Putamen (tissue), 1 donor: ENCODE measurements around the gene CMTM2.
"Not testable (repeated sequence)": the region's sequence is repeated elsewhere in the genome, so short reads cannot be mapped to it uniquely, and the experiment has no call there.

Experiments
- DNase-seq: peaks from one replicate; pipeline ENCODE4 v3.0.0-alpha.2; 2016; ENCODE audit warnings: low spot score

The CMTM2 gene

GRCh38 chr16:66553223-66553622 is 26.0 kb upstream of the CMTM2 start:
- DNase-seq = no peak

DNA sequence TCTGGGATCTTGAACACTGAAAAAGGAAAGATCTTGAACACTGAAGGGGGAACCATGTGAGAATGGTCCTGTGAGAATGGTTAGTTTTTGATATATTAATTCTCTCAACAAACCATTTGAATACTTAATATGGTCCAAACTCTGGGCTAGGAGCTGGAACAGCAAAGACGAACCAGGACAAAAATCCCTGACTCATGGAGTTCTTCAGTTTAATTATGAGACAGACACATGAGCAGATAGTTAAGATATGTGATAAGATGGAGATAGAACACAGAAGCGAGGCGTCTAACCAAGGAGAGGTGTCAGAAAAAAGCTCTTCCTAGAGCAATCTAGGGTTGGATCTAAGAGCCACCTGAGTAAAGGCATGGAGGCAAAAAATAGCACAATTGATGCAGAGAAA is 25.2 kb upstream of the CMTM2 start:
- no peak for DNase-seq

- DNase-seq = no peak
Observed at GRCh38 chr16:66554495-66554894, 24.8 kb upstream of the CMTM2 start.

DNA sequence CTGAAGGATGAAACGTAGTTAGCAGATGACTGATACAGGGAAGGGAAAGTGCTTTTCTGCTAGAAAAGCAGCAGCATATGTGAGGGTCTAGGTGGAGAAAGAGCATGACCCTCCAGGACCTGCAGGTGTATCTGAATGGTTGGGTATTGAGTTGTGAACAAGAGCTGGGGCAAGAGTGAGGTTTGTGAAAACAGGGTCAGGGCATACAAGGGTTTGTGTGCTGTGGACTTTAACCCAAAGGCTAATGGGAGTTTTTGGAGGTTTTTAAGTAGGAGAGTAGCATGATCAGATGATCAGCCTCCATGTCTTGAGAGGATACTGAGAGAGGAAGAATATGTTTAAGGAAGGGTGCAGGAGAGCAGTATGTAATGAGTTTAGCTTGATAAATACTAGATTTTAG is 19.2 kb upstream of the CMTM2 start:
- DNase-seq = no peak

DNA sequence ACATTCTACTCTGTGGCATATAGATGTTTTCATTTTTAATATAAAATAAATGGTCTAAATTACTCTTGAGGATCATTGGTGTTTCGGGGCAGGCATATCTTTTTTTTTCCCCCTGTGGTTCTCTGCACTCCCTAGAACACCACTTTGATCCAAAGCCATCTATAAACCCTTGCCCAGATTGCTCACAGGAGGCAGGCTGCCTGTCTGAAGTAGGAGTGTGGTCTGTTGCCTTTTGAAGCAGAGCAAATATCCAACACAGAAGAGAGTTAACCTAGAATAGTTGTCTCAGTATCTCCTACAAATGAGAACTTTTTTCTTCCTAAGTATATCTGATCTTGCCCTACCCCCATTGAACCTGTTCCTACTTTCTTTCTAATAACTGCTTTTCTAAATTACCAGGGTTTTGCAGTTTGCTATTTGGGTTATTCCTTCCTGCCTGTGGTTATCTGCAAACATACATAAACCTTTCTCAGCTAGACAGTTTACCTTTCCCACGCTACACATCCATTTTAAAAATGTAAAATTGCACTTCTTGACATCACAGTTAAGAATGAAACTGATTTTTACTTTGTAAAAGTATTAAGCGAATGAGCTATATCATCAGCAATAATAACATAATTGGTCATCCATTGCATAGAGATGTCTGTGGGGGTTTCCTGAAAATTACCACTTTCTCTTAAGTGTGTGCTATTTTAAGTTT is 17.7 kb upstream of the CMTM2 start:
- DNase-seq = no peak

GRCh38 chr16:66562409-66562808 is 16.9 kb upstream of the CMTM2 start:
- DNase-seq = no peak

DNA sequence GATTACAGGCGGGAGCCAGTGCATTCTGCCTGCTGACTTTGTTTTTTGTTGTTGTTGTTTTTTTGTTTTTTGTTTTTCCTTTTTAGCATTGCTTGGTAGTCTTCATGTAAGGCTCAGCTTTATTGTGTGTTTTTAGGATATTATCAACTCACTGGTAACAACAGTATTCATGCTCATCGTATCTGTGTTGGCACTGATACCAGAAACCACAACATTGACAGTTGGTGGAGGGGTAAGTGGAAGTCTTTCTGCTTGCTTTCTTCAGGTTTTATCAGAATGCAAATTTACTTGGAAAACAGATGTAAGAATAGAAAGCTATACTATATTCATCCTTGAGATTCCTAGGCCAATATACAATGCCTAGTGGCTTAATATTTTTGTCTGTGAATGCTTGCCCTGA is 16.3 kb upstream of the CMTM2 start:
- no peak for DNase-seq

DNA sequence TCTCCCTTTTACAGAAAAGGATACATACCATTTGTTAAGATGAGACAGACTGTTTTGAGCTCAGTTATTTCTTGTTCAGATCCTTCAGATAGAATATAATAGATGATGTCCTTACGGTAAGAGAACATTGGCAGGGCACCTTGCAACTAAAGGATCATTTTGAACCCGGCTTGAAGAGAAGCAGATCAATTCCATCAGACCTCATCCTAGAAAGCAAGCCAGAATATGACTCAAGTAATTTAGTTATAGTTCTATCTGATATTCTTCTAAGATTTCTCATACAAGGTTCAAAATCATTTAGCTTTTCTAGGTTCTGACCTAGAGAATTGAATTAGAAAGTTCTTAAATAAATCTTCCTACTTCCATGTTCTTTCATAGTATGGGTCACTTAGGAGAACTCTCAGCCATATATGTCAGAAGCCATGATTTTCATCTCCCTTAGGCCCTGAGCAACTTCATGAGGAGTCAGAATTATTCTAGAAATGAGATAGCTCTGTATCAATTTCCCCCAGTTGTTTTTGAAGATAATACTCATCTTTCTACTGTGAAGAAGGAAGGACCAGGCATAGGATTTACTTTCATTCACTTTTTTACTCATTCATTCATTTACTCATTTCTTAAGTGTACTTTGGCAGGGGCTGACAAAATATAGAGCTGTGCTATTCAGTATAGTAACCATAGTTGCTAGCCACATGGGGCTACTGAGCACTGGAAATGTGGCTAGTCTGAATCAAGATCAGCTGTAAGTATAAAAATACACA is 15.5 kb upstream of the CMTM2 start:
- DNase-seq = no peak

GRCh38 chr16:66566051-66566901 is 13.0 kb upstream of the CMTM2 start, which contains the start of gene CMTM1:
TSS of gene CMTM1 (plus strand) at chr16:66566439. CDS start at chr16:66566514, 75 bp downstream.
- DNase-seq = no peak

DNA sequence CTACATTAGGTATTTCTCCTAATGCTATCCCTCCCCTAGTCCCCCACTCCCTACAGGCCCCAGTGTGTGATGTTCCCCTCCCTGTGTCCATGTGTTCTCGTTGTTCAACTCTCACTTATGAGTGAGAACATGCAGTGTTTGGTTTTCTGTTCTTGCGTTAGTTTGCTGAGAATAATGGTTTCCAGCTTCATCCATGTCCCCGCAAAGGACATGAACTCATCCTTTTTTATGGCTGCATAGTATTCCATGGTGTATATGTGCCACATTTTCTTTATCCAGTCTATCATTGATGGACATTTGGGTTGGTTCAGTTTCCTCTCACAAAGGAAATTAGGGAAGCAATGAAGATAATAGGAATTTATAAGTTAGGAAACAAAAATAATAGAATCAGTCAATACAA is 12.0 kb upstream of the CMTM2 start:
- DNase-seq = not testable (repeated sequence)

DNA sequence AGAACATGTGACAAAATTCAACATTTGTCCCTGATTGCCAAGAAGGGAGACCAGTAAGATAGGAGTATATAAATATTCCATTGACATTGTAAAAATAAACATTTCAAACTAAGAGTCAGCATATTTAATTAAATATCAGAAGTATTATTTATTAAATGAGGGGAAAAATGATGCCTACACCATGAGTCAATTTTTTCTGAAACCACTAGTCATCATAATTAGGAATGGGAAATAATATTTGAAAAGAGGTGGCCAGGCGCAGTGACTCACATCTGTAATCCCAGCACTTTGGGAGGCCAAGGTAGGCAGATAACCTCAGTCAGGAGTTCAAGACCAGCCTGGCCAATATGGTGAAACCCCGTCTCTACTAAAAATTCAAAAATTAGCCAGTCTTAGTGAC is 10.9 kb upstream of the CMTM2 start:
- DNase-seq = no peak

DNA sequence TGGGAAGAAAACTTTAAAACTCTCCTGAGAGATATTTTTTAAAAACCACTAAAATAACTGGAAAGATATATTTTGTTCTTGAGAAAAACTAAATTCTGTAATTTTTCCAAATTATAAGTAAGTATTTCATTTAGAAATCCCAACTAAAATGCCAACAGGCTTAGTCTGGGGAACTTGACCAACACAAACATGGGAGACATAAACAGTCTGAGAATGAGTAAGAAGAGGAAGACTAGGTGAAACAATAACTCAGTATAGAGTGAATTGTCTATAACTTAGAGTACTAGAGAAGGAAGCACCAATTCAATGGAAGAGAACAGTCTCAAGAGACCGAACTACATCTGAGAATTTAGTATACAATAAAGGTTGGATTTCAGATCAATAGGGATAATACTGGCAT is 10.1 kb upstream of the CMTM2 start:
- DNase-seq = no peak

DNA sequence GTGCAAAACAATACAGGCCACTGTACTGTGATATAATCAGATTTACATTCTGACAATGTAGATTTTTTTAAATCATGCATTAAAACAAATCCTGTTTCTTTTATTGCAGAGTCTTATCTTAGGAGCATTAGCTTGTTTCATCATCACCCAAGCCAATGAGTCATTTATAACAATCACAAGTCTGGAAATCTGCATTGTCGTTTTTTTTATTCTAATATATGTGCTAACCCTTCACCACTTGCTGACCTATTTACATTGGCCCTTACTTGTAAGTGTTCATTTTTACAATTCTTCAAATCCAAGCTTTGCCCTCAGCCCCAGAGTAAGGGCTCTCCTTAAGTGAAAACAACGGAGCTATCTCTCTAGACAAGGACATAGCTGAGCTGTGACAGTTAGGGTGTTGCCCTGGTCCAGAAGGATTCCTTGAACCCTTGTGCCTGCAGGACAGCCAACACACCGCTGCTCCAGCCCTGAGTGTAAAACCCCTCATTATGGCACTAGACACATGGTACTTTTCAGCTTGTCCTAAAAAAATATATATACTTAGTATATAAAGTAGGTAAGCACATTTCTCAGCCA is 9.3 kb upstream of the CMTM2 start:
- no peak for DNase-seq

GRCh38 chr16:66572356-66572755 is 6.9 kb upstream of the CMTM2 start:
- no peak for DNase-seq

DNA sequence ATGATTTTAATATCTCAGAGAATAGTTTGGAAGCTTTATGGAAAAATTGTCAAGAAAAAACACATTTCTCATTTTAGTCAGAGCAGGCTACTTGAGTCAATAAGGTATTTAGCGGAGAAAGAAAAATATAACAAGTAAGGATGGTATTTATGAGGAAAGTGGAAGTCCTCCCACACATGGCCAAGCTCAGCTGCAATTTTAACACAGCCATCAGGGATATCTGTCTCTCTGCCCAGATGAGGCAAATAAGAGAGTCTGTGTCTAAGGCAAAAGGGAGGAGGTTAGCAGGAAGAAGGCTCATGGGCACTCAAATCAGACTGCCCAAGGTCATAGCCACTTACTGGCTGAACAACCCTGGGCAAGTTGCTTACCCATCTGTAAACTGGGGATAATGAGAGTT is 5.2 kb upstream of the CMTM2 start:
- no peak for DNase-seq

DNA sequence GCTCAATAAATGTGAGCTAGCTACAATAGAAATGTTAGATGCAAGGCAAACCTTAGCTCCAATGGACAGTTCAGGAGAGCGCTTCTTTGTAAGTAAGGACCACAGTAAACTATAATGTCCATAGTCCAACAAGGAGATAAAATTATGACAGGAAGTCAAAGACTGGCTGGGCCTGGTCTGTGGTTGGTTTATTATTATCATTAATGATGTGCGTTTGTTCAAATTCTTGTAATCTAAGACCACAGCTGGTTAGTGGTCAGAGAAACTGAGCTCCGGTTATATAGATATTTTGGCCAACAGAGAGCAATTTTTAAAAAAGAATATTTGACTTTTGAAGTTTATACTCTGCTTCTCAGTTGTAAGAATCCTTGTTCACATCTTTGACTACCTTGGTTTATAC is 4.7 kb upstream of the CMTM2 start:
- no peak for DNase-seq

DNA sequence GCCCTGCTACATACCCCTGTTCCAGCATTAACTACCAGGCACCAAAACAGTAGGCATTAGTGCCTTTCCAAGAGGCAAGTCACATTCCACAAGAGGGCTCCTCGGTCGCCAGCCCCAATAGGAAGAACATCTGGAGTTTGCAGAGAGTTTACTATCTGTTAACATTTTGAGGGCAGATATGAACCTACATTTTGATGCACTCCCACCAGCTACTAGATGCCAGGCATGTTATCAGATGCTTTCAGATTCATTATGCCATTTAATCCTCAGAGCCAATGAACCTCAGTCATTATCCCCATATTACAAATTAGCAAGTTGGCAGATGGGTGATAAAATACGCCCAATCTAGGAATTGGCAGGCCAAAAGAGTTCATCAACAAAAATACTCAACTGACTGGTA is 4.2 kb upstream of the CMTM2 start:
- no peak for DNase-seq

DNA sequence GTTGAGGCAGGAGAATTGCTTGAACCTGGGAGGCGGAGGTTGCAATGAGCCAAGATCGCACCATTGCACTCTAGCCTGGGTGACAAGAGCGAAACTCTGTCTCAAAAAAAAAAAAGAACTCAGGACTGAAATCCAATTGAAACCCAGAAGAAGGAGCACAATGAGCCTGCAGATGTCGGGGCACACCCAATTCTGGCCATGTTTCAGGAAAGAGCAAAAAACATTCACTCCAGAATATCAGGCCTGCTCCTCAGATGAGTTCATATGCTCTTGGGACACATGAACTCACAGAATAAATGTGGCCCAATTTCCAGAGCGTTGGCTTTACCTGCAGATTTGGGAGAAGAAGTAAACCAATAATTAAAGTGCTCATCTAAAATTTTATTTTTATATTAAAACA is 3.0 kb upstream of the CMTM2 start:
- no peak for DNase-seq

GRCh38 chr16:66580605-66581209 is 1.4 kb downstream of the CMTM2 start:
- no peak for DNase-seq

DNA sequence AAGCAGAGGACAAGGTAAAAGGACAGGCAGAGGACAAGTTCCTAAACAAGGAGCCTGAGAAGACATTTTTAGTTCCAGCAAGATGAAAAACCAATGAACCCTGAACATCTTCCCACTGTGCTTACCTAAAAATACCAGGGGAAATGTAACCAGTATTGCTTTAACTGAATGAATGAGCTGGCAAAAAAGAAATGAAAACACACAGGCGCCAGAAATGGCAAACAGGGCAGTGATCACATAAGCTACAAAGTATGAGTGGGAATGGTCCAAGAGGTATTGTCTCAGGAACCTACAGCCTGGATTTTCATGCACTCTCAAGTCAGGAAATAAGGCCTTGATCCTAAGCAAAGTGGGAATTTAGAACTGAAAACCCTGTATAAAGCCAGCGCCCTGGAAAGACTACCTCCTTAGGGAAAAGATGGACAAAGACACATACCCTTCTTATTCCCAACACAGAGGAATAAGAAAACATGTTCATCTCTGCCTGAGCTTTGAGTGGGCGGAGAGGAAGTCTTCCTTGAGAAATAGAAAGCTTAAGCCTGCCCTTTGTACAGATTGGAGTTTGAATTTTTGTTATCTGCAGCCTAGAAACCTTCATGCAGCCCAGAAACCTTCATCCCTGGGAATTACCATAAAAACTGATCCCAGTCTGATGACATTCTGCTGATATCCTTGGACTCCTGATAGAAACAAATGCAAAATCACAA is 2.1 kb downstream of the CMTM2 start:
- no peak for DNase-seq

DNA sequence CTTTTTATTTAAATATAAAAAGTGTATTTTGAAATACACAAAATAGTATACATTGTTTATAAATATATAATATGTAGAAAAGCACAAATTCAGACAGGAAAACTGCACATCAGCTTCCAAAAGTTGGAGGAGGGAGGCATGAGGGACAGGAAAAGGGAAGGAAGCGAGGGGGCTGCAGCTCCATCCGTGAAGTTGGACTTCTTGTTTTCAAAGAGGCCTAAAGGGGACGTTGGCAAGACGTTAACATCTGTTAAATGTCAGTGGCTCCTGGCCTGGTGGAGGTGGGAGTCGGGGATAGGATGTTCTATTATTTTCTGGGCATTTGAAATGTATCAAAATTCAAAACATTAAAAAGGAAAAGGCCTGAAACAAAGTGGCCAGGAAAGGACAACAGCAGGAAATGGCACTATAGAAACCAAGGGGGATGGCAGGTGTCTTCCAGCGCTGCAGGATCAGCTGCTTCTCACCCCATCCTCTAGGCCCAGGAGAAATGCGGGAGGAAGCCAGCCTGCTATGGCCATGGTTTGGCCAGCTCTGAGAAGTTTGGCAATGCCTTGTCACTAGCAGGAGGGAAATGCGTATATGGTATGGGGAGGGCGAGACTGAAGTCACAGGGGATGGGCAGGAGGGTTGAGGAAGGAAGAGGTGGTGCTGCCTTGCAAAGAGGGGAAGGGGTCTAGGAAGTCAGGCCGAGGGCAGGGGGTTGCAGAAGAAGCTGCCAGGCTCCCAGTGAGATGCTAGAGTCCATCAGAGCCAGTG is 6.4 kb downstream of the CMTM2 start:
- no peak for DNase-seq
